Progenitor cell of endocrine pancreas (in vitro differentiated cells): ENCODE data around the gene DPF3. TPM values are rescaled to one million over a fixed set of nuclear protein-coding genes. Genes with fewer than 3 reads are reported as not detected.

Source experiments
- DNase-seq: peaks from one replicate; pipeline ENCODE4 v3.0.0; 2021; ENCODE audit warnings: low spot score; ENCODE audit not compliant: unreplicated experiment
- H3K27ac Mint-ChIP-seq: 2 replicates; pipeline ENCODE4 v1.8.0; 2021; ENCODE audit warnings: mild to moderate bottlenecking, moderate library complexity, mixed read lengths
- H3K27me3 Mint-ChIP-seq: 2 replicates; pipeline ENCODE4 v1.8.0; 2021; ENCODE audit warnings: mixed read lengths
- H3K36me3 Mint-ChIP-seq: 2 replicates; pipeline ENCODE4 v1.8.0; 2022; ENCODE audit warnings: mixed read lengths; ENCODE audit not compliant: insufficient read depth
- H3K4me1 Mint-ChIP-seq: 2 replicates; pipeline ENCODE4 v1.8.0; 2021; ENCODE audit warnings: low read depth, mixed read lengths
- H3K4me3 Mint-ChIP-seq: 2 replicates; pipeline ENCODE4 v1.8.0; 2021; ENCODE audit warnings: low read depth, mild to moderate bottlenecking, moderate library complexity, mixed read lengths
- H3K9me3 Mint-ChIP-seq: 2 replicates; pipeline ENCODE4 v1.8.0; 2021; ENCODE audit warnings: low read depth, mixed read lengths
- total RNA-seq: library from RNA; stranded (reverse); gene quantifications from 2 replicates; pipeline ENCODE4 v1.2.1, GENCODE V29; 2021
- TF ChIP-seq, protein P1 (sequence below): fragments of 200-600 bp; sonication (generic); IDR thresholded peaks from one replicate; pipeline ENCODE4 v1.5.0; 2021; ENCODE audit warnings: antibody characterized with exemption, mild to moderate bottlenecking; ENCODE audit not compliant: unreplicated experiment

Gene DPF3
- total RNA-seq, 1 donor from 2014 or later = 2.2 TPM

GRCh38 chr14:72613231-72613974, 280.5 kb downstream of the DPF3 start:
- Mint-ChIP-seq H3K9me3 (no peaks in the 10 kb centered on the region), H3K36me3 (no peaks in the 10 kb centered on the region), H3K4me1 (peaks cover 9% of the 10 kb centered on the region), H3K27ac (no peak overlapping the region), H3K4me3 (no peak overlapping the region), H3K27me3 (peaks cover 19% of the 10 kb centered on the region)
- TF ChIP-seq, protein P1, sequence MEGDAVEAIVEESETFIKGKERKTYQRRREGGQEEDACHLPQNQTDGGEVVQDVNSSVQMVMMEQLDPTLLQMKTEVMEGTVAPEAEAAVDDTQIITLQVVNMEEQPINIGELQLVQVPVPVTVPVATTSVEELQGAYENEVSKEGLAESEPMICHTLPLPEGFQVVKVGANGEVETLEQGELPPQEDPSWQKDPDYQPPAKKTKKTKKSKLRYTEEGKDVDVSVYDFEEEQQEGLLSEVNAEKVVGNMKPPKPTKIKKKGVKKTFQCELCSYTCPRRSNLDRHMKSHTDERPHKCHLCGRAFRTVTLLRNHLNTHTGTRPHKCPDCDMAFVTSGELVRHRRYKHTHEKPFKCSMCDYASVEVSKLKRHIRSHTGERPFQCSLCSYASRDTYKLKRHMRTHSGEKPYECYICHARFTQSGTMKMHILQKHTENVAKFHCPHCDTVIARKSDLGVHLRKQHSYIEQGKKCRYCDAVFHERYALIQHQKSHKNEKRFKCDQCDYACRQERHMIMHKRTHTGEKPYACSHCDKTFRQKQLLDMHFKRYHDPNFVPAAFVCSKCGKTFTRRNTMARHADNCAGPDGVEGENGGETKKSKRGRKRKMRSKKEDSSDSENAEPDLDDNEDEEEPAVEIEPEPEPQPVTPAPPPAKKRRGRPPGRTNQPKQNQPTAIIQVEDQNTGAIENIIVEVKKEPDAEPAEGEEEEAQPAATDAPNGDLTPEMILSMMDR = no peak
- peak; percentile 4 for DNase-seq

DNA sequence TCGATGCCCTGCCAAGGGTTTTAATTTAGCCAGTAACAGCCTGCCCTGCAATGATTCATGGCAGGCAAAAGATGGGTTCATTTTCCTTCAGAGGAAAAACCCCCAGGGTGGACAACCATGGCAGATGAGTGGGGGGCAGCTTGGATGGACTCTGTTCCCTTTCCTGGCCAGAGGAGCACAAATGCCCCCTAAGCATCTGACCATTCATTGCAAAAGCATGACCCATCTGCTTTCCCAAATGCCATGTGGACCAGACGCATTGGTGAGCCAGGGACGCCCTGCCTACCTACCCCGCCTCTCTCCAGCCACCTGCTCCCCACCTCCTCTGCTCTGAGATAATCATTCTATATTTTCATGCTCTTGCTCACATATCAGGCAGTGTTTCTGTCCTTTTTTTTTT, 281.9 kb downstream of the DPF3 start:
- Mint-ChIP-seq H3K27me3 (peaks cover 20% of the 10 kb centered on the region), H3K27ac (no peak overlapping the region), H3K9me3 (no peaks in the 10 kb centered on the region), H3K4me1 (no peaks in the 10 kb centered on the region), H3K4me3 (no peak overlapping the region), H3K36me3 (no peaks in the 10 kb centered on the region)
- DNase-seq = no peak
- TF ChIP-seq, protein P1 = no peak

- H3K4me3 Mint-ChIP-seq = no peak overlapping the region
- no peak for DNase-seq
- H3K27me3 Mint-ChIP-seq = peaks cover 20% of the 10 kb centered on the region
- H3K9me3 Mint-ChIP-seq = no peaks in the 10 kb centered on the region
- no peaks in the 10 kb centered on the region for H3K4me1 Mint-ChIP-seq
- TF ChIP-seq, protein P1 = no peak
- H3K36me3 Mint-ChIP-seq = no peaks in the 10 kb centered on the region
- H3K27ac Mint-ChIP-seq = no peak overlapping the region
Observed at GRCh38 chr14:72611506-72611905, 282.4 kb downstream of the DPF3 start.

DNA sequence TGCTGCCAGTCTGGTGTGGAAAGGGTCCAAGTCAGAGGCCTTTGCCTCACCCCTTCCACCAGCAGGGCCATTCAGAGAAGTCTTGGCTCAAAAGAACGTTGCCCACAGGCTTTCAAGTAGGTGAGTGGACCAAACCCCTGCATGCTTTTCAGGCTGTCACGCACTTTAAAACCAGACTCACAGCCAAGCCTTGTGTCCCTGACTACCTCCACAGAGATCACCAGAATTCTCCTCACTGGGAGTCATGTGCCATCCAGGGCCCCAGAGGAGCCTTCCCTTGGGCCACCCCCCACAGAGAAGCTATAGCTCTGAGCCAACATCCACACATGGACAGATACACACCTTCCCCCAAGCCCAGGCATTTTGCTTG, 283.1 kb downstream of the DPF3 start:
- Mint-ChIP-seq H3K36me3 (no peaks in the 10 kb centered on the region), H3K9me3 (no peaks in the 10 kb centered on the region), H3K4me1 (no peaks in the 10 kb centered on the region), H3K27me3 (peaks cover 20% of the 10 kb centered on the region), H3K4me3 (no peak overlapping the region), H3K27ac (no peak overlapping the region)
- DNase-seq = peak; percentile 2
- TF ChIP-seq, protein P1 = no peak

- H3K4me1 Mint-ChIP-seq = no peaks in the 10 kb centered on the region
- H3K9me3 Mint-ChIP-seq = no peaks in the 10 kb centered on the region
- TF ChIP-seq, protein P1 = no peak
- DNase-seq = no peak
- H3K36me3 Mint-ChIP-seq = no peaks in the 10 kb centered on the region
- H3K4me3 Mint-ChIP-seq = no peak overlapping the region
- H3K27me3 Mint-ChIP-seq = peaks cover 20% of the 10 kb centered on the region
- H3K27ac Mint-ChIP-seq = no peak overlapping the region
Observed at GRCh38 chr14:72610096-72610830, 283.6 kb downstream of the DPF3 start.
